ENCODE results near the gene FASN.

The FASN gene

GRCh38 chr17:82037092-82037888 lies 60.7 kb downstream of the FASN start, which contains the start of gene DCXR:
Gene DCXR (minus strand): TSS chr17:82037697. CDS start chr17:82037682, 15 bp downstream.
- no peaks in the 10 kb centered on the region for H3K27me3 ChIP-seq (ENCODE audit: low read length)
- peaks cover 4% of the 10 kb centered on the region; the same call in 1 of the 2 replicates for H4K20me1 ChIP-seq (ENCODE audit: low read depth, low read length)
- no peaks in the 10 kb centered on the region for H3K36me3 ChIP-seq (ENCODE audit: low read length)
- no peaks in the 10 kb centered on the region for H3K9me2 ChIP-seq (replicated peaks; ENCODE audit: insufficient read depth, low read length)
- peaks cover 9% of the 10 kb centered on the region; the same call in 1 of the 2 replicates for H3F3A ChIP-seq (ENCODE audit: insufficient read depth)
- H3K9ac ChIP-seq (ENCODE audit: low read length), result peak within 1 kb of the TSS; percentile 92
- H3K9me3 ChIP-seq (ENCODE audit: insufficient read depth, low read length), result no peaks in the 10 kb centered on the region
- no peak for TF ChIP-seq EZH2phosphoT487 (conservative IDR thresholded peaks at IDR 0.05; ENCODE audit: low read length)
- peak; percentile 49 for TF ChIP-seq CTCF (IDR thresholded peaks at IDR 0.05; ENCODE audit: insufficient read depth, low read length, poor library complexity, severe bottlenecking)
- peak within 1 kb of the TSS; percentile 94 for H3K4me3 ChIP-seq (ENCODE audit: insufficient read depth, low read length, poor library complexity, severe bottlenecking)
- H2AFZ ChIP-seq (ENCODE audit: low read depth, low read length, severe bottlenecking), result peak within 1 kb of the TSS; percentile 87
- H3K4me2 ChIP-seq (ENCODE audit: low read depth, low read length, poor library complexity, severe bottlenecking), result peak within 1 kb of the TSS; percentile 96
- peaks cover 11% of the 10 kb centered on the region for H3K79me2 ChIP-seq (ENCODE audit: insufficient read depth, low read length)
- H3K27ac ChIP-seq (ENCODE audit: low read depth, low read length), result peak within 1 kb of the TSS; percentile 55

GRCh38 chr17:82036634-82037091 lies 61.4 kb downstream of the FASN start:
- no peak overlapping the region for H2AFZ ChIP-seq (ENCODE audit: low read depth, low read length, severe bottlenecking)
- peaks cover 9% of the 10 kb centered on the region; the same call in 1 of the 2 replicates for H3F3A ChIP-seq (ENCODE audit: insufficient read depth)
- H3K9me2 ChIP-seq (replicated peaks; ENCODE audit: insufficient read depth, low read length), result no peaks in the 10 kb centered on the region
- peak overlapping the region; percentile 94 for H3K4me3 ChIP-seq (ENCODE audit: insufficient read depth, low read length, poor library complexity, severe bottlenecking)
- H3K4me2 ChIP-seq (ENCODE audit: low read depth, low read length, poor library complexity, severe bottlenecking), result peak overlapping the region; percentile 96
- H3K36me3 ChIP-seq (ENCODE audit: low read length), result no peaks in the 10 kb centered on the region
- TF ChIP-seq CTCF (IDR thresholded peaks at IDR 0.05; ENCODE audit: insufficient read depth, low read length, poor library complexity, severe bottlenecking) (no peak), EZH2phosphoT487 (conservative IDR thresholded peaks at IDR 0.05; ENCODE audit: low read length) (no peak)
- H3K27me3 ChIP-seq (ENCODE audit: low read length), result no peaks in the 10 kb centered on the region
- peaks cover 4% of the 10 kb centered on the region; the same call in 1 of the 2 replicates for H4K20me1 ChIP-seq (ENCODE audit: low read depth, low read length)
- H3K9me3 ChIP-seq (ENCODE audit: insufficient read depth, low read length), result no peaks in the 10 kb centered on the region
- H3K79me2 ChIP-seq (ENCODE audit: insufficient read depth, low read length), result peaks cover 11% of the 10 kb centered on the region
- H3K27ac ChIP-seq (ENCODE audit: low read depth, low read length), result peak overlapping the region; percentile 55; the same call in 1 of the 2 replicates
- H3K9ac ChIP-seq (ENCODE audit: low read length), result peak overlapping the region; percentile 92

GRCh38 chr17:82035956-82036633 lies 61.9 kb downstream of the FASN start:
- Histone ChIP-seq H3K4me3 (ENCODE audit: insufficient read depth, low read length, poor library complexity, severe bottlenecking) (peak overlapping the region; percentile 94), H3K4me2 (ENCODE audit: low read depth, low read length, poor library complexity, severe bottlenecking) (peak overlapping the region; percentile 96), H3K27me3 (ENCODE audit: low read length) (no peaks in the 10 kb centered on the region), H3K36me3 (ENCODE audit: low read length) (no peaks in the 10 kb centered on the region), H2AFZ (ENCODE audit: low read depth, low read length, severe bottlenecking) (no peak overlapping the region), H3K9me2 (replicated peaks; ENCODE audit: insufficient read depth, low read length) (no peaks in the 10 kb centered on the region), H3K27ac (ENCODE audit: low read depth, low read length) (no peak overlapping the region), H4K20me1 (ENCODE audit: low read depth, low read length) (peaks cover 4% of the 10 kb centered on the region; the same call in 1 of the 2 replicates), H3K9ac (ENCODE audit: low read length) (peak overlapping the region; percentile 92), H3K9me3 (ENCODE audit: insufficient read depth, low read length) (no peaks in the 10 kb centered on the region), H3K79me2 (ENCODE audit: insufficient read depth, low read length) (peaks cover 11% of the 10 kb centered on the region), H3F3A (ENCODE audit: insufficient read depth) (peaks cover 9% of the 10 kb centered on the region; the same call in 1 of the 2 replicates)
- TF ChIP-seq CTCF (IDR thresholded peaks at IDR 0.05; ENCODE audit: insufficient read depth, low read length, poor library complexity, severe bottlenecking) (no peak), EZH2phosphoT487 (conservative IDR thresholded peaks at IDR 0.05; ENCODE audit: low read length) (no peak)

Data from SU-DHL-6 (cell line).